Muscle of arm (tissue), 12 donors: ENCODE results near the gene IRF2. TPM values are rescaled to one million over a fixed set of nuclear protein-coding genes. Genes with fewer than 3 reads are reported as not detected.

Experiments used
- DNase-seq: peaks from one replicate; pipeline ENCODE4 v3.0.0-alpha.2; 2013
- polyA plus RNA-seq, 12 donors: library from polyadenylated mRNA; unstranded; fragments of 120-200 nt; gene quantifications; one replicate each; pipeline ENCODE4 v1.2.1, GENCODE V29; 2013; ENCODE audit not compliant: insufficient read length in 12 of 12

Gene IRF2
- polyA plus RNA-seq, 12 donors: 10.7 to 28.8 (median 18.2) TPM; not detected in 1

DNA sequence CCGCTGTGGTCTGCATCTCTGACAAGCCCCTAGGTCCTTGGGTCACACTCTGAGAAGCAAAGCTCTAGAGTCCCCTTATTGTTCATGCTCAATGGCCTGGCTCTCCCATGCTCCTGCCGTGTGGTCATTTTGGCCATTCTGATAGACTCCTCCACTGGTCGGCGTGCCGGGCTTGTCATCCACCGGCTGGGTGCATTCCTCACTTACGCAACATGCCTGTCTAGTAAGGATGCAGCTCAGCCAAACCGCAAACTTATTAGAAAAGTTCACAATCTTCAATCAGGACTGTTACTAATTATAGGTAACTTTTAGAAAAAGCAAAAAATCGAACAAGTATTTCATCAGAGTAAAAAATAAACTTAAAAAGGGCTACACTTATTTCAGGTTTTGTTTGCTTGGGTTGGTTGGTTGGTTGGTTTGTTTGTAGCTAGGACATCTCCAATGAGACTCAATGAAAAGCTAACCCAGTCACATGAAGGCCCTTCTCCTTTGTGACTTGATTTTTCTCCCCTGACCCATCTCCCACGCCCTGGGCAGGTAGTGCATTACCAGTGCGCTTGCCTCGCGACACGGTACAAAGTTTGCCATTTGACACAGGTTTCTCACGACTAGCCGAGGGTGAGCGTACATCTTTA, 41.0 kb downstream of the IRF2 start:
- DNase-seq: no peak

DNA sequence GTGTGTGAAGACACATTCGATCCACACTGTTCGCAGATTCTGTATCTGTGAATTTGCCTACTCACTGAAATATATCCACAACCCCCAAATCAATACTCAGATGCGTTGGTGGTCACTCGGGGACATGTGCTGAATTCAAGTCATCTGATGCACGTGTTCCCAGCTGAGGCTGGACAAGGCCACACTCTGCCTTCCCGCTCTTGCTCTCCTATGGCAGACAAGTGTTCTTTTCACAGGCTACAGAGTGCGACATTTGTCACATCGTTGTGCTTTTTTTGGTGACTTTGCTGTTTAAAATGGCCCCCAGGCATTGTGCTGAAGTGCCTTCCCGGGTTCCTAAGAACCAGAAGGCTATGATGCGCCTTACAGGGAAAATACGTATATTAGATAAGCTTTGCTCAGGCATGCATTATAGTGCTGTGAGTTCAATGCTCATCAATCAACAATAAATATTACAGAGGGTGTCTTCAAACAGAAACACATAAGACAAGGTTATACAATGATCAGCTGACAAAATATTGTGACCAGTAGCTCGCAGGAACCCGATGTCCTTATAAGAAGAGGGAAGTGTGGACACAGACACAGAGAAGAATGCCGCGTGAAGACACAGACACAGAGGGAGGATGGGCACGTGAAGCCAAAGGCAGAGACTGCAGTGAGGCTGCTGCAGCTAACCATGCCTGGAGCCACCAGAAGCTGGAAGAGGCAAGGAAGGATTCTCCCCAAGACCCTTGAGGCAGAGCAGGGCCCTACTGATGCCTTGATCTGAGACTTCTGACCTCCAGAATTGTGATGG, 42.0 kb downstream of the IRF2 start:
- DNase-seq: no peak

DNA sequence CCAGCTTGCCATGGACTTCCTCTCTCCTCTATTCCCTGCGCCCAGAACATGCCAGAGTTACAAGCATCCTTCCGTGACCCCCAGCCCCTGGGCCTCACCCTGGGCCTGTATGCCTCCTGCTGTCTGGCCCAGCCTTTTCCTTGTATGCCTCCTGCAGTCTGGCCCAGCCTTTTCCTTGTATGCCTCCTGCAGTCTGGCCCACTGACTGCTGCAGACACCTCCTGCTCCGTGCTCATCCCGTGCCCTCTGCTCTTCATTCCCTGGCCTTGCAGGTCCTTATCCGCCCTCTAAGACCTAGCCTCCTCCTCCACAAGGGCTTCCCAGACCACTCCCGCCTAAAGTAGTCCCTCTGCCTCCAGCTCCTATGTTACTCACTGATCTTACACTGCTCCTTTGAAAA, 44.2 kb downstream of the IRF2 start:
- DNase-seq: no peak

DNA sequence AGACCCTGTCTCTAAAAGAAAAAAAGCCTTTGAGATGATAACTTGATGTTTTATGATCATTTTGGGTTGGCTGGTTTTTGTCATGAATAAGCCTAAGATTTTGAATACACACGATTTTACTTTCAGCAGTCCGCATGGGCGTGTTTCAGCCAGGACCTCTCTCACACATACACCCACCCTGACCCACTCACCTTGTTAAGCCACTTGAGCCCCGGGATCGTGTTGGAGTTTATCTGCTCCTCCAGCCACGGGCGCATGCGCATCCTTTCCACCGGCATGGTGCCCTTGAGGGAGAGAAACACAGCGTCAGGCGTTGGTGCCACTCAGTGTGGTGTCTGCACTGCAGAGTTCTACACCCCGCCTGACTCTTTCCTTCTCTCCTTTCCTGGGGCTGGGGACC, 45.6 kb downstream of the IRF2 start:
- no peak for DNase-seq

DNA sequence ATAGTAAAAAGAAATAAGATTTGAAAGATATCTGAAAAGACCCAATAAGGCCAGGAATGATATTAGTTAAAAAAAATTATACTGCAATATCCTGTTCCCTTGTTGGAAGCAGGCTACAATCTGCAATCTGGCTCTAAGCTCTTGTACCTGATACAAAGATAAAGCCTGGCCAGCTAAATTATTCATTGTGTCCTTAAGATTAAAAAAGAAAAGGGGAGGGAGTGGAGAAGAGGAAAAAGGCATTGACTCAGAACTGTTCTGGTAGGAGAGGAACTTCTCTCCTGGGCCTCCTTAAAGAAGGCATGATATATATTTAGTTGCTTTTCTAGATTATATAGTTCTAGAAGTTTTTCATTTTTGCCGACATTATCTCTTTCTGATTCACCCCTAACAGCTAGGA, 46.7 kb downstream of the IRF2 start:
- no peak for DNase-seq

DNA sequence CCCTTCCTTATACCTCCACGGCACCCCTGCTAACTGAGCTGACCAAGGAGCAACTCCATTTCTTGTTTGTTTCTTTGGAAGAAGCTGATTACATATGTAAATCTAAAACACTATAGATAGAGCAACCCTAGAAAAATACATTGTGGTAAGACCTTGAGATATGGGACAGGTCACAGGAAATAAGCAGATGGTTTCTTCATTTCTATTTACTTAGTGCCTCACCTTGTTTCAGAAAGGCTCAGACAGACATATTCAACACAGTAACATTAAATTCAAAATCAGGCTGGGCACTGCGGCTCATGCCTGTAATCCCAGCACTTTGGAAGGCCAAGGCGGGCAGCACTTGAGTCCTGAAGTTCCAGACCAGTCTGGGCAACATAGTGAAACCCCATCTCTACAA, 47.3 kb downstream of the IRF2 start:
- DNase-seq: no peak

DNA sequence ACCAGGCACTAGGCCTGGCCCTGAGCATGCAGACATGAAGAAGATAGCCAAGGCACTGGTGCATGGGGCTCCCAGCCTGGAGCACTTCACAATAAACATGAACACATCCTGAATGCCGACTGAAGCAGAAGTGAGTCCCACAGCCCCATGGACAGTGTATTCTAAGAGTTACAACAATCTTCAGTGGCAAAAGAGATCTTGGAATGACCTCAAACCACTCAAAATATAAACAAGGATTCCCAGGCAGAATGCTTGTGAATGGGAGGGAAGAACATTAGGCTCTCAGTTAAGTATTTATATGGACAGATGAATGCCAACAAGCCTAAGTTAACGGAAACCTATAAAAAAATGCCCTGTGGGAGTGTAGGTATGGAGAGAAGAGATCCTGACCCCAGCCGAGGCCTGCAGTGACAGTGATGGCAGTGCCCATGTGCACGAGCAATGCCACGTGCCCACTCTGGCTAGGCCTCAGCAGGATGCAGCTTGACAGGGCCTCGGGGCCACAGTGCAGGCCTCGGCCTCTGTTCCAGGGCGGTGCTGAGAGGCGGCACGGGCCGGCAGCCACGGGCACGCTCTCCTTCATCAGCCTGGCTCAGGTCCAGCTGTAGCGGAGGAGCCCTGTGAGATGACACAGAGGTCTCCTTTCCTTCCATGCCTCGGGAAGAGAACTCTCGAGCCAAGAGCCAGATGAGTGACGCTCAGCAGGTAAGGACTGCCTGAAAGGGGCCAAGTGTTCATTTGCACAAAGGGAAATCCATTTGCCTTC, 49.2 kb downstream of the IRF2 start:
- DNase-seq: no peak

DNA sequence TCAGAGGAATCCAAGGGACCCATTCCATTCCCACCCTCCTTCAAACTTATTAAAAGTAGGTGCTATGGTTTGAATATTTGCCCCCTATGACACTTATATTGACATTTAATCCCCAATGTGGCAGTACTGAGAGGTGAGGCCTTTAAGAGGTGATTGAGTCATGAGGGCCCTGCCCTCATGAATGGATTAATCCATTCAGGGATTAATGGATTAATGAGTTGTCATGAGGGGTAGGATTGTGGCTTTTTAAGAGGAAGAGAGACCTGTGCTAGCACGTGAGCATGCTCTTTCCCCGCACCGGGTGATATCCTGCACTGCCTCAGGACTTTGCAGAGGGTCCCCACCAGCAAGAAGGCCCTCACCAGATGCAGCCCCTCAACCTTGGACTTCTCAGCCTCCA, 50.1 kb downstream of the IRF2 start:
- DNase-seq: no peak

DNA sequence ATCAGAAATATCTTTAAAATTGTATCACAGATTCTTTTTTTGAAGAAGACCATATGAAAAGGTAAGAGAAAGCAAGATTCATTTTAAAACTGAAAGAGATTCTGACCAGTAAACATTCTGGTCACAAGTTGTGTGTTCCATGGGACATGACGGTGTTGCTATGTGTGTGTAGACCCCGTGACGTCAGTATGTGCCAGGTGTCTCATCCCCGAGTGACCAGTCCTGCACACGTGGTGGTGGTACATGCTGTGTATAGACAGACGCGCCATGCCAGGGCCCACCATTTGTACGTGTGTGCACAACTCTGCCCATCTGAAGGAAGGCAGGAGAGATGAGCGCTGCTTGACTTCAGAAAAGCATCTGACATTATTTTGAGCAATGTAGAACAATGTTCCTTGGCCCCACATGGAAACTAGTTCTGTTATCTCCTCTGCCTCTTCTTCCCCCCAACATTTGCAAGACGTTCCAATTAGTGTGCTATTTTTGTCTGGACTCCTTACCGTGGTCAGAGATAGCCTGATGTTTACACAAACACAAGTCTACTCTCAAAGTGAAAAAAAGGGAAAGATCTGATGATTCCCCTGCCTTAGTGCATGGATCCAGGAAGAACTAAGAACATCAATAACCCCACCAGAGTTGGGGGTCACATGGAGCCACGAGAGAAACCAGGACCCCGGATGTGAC, 51.2 kb downstream of the IRF2 start:
- DNase-seq: no peak

DNA sequence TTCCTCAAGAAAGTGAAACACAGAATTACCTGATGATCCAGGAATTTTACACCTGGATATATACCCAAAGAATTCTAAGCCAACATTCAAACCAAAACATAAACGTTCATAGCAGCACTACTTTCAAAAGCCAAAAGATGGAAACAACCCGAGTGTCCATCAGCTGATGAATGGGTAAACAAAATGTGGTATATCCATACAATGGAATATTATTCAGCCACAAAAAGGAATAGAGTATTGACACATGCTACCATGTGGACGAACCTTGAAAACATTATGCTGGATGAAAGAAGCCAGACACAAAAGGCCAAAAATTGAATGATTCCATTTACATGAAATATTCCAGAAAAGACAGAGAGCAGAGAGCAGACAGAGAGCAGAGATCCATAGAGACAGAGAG, 52.0 kb downstream of the IRF2 start:
- DNase-seq: no peak

DNA sequence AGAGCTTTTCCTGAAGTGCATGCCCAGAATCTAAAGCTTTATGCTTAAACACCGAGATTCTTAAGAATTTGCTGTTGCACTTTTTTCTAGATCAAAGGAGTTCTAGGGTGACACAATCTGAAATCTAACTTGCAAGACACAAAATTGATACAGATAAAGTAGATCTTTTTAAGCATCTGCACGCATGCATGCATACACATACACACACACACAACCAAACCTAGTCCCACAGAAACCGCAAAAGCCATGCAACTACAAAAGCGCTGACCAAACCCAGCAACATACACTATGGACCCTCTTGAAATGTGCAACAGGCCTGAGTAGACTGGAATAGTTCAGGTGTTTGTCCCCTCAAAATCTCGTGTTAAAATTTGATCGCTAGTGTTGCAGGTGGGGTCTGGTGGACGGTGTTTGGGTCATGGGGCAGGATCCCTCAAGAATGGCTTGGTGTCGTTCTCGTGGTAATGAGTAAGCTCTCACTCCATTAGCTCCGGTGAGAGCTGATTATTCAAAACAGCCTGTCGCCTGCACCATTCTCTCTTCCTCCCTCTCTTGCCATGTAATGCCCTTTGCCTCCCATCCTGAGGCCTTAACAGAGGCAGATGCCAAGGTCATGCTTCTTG, 52.7 kb downstream of the IRF2 start:
- no peak for DNase-seq

DNA sequence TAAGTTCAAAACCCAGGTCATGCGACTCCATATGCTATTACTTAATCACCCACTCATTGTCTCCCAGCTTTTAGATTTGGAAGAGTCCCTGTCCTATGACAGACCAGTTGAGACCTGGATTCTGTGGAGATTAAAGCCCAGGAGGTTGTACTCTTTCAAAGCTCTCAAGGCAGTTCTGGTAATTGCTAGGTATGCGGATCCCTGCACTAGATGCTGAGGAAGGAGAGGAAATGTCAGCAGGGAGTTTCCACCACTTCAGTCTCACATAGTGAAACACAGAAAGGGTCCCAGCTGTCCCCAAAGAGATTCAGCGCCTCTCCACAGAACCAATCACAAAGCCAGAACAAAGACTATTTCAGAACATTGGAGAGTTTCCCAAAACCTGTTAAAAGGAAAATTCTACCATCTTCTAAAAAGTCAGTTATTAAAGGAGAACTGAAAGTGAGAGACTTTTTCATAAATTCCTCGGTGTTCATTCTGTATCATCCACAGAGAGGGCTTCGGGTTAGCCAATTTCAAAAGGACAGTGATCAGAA, 53.4 kb downstream of the IRF2 start:
- DNase-seq: no peak

DNA sequence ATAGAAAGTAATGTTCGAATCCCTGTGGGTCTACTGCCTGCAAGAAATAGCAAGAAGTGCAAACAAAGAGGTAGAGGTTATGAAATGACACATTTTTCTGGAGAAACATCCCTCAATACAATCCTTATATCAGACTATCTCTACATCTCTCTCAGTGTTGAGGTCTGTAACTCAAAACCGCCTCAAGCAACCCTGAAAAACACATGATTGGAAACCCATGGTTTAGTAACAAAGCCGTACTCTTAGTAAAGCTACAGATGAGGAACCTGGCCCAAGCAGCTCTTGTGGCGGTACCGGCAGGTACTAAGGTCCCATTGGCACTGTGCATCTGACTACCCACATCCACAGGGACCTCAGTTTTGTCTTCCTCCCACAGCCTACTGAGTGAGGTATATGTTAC, 53.9 kb downstream of the IRF2 start:
- DNase-seq: no peak

DNA sequence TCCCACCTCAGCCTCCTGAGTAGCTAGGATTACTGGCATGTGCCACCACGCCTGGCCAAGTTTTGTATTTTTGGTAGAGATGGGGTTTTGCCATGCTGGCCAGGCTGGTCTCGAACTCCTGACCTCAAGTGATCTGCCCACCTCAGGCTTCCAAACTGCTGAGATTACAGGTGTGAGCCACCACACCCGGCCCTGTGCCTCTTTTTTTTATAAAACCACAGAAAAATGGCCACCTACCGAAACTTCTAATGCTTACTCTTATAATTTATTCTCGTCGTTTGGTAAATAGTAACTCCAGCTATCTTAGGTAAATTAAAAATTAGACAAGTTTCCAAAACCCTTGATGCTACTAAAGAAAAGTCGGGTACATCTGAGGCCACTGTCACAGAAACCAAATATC, 54.4 kb downstream of the IRF2 start:
- no peak for DNase-seq

DNA sequence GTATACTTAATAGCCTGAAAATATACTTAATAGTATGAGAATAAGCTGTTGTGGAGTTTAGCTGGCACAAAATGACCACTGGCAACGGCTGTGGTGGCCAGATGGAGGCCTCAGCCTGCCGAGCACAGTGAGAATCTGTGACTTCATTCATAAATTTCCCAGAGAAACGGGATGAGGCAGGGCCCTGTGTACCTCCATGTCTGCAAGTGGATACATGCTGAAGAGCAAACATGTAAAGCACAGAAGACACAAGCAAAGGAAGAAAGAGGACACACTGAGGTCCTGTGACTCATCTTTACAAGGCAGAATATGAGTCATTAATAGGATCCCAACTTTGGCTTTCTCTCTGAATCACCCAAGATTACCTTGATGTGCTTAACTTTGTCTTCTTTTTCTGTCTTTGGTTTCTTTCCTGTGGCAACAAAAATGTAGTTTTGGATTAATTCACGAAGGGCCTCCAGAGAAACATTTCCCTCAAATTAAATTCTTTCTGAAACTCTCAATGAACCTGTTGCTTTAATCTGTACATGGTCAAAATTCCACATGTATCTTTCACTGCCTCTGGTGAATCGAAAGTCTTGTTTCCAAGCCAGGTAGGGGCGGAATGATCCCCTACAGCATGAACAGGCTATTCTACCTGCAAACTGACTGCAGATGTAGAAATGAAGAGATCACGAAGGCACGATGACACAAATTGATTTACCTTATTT, 56.4 kb downstream of the IRF2 start:
- DNase-seq: no peak

DNA sequence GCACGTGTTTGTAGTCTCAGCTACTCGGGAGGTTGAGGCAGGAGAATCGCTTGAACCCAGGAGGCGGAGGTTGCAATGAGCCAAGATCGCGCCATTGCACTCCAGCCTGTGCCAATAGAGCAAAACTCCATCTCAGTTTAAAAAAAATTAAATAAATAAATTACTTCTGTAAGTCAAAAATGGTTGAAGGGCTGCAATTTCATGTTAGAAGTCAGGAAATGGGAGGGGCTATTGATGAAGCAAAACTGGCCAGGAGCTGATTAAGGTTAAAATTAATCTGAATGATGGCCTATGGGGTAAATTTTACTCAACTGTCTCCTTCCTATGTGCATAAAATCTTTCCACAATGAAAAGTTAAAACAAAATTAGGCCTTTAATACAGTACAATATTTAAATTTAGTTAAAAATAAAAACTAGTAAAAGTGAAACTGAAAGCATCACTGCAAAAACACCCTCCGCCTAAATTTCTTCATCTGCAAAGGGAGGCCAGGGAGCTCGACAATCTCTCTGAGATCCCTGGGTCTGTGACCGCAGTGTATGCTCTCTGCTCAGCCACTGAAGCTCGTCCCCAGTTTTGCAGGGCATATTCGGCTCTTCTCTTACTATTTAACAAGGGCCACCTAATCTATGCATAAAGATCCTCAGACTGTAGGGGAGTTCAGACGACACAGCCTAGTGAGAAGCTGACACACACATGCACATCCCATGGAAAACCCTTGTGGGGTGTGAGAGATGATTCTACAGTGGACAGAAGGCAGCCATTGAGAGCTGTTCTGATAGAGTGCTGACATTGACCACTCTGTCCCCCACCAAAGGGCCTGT, 57.2 kb downstream of the IRF2 start:
- DNase-seq: no peak

DNA sequence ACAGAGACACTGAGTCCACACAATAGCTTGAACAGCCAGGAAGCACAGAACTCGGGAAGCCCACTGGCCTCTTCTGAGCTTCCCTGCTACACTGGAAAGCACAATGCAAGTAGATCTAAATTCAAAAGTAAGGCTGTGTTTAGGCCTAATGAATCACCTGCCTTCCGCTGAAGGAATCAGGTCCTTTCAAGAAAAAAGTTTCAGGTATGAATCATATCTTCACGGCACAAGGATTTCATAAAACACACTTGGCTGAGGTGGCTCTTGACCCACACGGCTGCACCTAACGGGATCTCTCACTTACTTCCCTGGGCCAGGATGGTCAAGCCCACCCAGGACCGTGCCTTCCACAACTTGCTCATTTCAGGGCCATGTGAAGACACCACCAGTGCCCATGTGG, 59.3 kb downstream of the IRF2 start:
- no peak for DNase-seq

DNA sequence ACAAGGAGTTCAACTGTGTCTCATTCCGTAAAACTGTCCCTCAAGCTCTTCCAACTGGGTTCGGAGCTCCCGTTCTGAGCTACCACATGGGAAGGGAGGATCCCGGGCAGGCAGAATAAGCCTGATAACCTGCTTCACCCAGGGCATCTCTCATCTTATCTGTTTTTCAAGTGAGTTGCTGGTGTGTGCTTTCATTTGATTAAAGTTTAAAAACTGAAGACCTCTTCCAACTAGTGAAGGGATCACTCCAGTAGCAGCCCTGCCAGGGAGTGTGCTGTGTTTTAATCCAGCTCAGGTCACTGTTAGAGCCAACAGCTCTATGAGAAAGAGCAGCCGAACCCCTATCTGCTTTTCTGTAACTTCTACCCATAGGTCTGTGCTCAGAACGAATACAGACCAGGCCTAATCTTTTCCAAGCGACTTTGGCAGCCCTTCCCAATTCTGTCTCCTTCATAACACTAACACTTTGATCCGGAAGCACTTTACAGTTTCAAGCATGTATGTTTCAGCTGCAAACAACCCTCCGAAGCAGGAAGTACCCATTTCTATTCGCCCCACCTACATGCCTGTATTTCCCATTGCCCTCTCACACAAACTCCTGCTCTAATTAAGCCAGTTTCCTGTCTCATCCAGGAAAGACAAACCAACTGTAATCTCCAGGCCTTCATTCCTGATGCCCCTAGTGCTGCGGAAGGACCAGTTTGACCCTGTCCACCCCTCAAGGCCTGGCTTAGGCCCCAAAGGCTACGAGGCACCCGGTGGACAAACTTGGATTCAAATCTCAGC, 60.9 kb downstream of the IRF2 start:
- DNase-seq: no peak

DNA sequence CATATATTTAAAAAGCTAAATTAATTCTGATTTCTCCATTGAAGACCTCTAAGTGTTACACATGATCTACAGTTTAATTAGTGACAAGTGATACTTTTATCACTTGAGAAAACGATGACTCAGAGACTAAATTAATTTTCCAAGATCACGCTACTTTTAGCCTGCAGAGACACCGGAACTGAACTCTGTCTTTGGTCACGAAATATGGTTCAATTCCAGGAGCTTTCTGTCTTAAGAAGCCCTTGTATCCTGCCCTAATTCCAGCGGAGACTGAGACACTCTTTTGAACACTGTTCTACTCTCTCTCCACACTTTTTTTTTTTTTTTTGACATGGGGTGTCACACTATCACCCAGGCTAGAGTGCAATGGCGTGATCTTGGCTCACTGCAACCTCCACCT, 63.6 kb downstream of the IRF2 start:
- no peak for DNase-seq
